GM20431 (cell line): ENCODE data around the gene MMP10.
"Not testable (repeated sequence)": the region's sequence is repeated elsewhere in the genome, so short reads cannot be mapped to it uniquely, and the experiment has no call there.

Experiments
- in situ Hi-C: fragments of 300-500 bp; cut with MseI, MboI; formaldehyde crosslinking; loops from one replicate; pipeline ENCODE4 v1.15.0; 2020; ENCODE audit warnings: low sequenced_read_pairs; ENCODE audit not compliant: unreplicated experiment

The MMP10 gene

DNA sequence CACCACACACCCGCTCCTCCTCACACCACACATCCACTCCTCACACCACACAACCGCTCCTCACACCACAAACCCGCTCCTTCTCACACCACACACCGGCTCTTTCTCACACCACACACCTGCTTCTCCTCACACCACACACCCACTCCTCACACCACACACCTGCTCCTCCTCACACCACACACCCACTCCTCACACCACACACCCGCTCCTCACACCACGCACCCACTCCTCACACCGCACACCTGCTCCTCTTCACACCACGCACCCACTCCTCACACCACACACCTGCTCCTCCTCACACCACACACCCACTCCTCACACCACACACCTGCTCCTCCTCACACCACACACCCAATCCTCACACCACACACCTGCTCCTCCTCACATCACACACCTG is 49.5 kb downstream of the MMP10 start:
- in situ Hi-C loops, result not testable (repeated sequence)

DNA sequence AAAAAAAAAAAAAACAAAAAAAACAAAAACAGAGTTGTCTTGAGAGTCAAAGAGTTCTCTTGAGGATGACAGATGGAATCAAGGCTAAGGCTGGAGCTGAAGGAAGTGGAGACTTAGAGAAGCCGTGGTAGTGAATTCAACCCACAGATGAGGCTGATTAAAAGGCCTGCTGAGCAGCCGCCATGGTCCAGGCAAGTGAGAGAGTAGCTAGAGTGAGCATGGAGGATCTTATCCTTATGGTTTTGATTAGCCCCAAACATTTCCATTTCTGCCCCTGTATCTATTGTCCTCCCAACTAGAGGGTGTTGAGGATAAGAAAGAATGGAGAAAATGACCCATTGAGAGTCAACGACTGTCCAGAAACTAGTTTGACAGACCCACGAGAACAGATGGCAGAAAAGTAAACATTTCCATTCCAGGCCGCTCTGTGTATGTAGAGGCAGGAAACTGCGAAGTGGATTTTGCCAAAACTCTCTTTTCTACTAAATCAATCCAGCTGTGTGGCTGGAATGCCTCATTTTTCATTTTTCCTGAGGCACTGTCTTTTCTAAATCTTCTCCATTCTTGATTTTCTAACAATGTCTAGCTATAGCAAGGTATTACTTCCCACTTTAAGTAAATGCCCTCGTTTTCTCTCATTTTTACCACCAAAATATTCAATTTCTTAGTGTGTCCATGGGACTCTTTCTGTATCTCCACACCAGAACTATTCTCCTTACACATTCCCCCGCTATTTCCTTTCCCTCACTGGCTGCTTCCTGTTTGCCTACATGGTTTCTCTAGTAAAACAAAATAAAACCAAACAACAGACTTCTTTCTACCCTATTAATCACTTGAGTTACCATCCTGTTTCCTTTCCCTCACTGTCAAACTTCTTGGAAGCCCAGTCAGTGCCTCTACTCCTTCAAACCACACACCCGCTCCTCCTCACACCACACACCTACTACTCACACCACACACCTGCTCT is 50.3 kb downstream of the MMP10 start:
- in situ Hi-C loops, result no loop called here

DNA sequence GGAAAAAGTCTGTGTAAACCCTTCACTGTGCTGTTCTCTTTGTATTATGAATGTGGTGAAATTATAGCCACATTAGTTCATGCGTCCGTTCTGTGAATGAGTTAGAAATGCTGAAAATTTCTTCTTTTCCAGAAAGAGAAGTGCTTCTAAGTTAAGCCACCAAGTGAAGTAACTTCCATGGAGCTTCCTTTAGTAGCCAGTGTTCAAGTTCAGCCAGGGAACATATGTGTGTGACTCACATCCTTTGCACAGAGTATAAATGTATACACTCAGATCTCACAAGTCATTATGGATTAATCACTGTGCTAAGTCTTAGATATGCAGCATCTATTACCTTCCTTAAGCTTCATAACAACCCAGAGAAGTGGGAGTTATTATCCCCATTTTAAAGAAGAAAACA is 52.5 kb downstream of the MMP10 start:
- in situ Hi-C loops, result no loop called here

DNA sequence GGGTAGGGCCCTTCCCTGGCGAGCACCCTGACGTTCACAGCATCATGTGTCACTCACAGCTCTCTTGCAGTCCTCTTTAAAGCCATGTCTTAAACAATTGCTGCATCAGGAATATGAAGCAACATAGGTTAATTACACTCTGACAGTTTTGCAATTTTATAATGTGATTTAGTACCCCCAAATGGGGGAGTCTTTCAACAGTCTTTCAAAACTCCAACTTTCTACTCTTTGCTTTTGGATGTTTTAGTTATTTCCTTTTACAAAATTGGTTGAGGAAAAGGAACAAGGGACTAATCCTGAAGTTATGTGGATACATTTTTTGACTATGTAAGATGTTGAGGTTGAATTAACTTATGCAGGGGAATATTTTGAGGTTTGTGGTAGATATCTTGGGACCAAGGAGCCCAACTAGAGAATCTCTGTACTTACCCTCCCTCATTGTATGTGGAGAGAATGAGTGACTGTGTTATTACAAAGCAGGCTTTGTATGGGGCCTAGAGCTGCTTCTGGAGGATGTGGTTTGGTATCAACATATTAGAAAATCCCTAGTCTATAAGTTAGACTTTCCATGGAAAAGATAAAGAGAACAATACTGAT is 55.4 kb downstream of the MMP10 start, which contains the start of gene MMP8:
MMP8 (minus strand) TSS at position 51 of the 597 bp plus-strand sequence. CDS start 99 bp downstream, outside the sequence.
- in situ Hi-C loops, result no loop called here

DNA sequence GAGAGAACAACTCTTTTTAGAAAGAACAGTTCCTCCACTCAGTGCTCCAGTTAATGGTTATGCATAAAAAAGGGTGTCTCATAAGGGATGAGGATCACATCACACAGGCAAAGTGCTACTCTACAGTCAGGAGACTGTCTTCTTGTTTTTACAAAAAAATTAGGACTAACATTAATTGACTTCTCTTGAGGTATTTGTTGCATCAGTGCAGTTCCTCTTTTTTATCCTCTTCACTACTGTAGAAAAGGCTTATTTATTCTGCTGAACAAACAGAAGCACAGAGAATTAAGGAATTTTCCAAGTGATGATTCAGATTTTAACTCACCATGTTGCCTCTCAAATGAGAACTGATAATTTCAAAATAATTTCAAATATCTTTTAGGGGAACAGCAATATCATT is 57.6 kb downstream of the MMP10 start:
- in situ Hi-C loops, result no loop called here
